ENCODE results near the gene CALHM5.

Gene CALHM5

GRCh38 chr6:116531675-116532570, 20.5 kb downstream of the CALHM5 start:
- Histone ChIP-seq H3K9me3 (ENCODE audit: insufficient read depth, low read depth, low read length) (no peaks in the 10 kb centered on the region), H2AFZ (ENCODE audit: low read length) (no peak overlapping the region), H3K36me3 (ENCODE audit: insufficient read depth, low read length) (no peaks in the 10 kb centered on the region), H3F3A (ENCODE audit: low read depth) (no peaks in the 10 kb centered on the region), H3K27me3 (ENCODE audit: insufficient read depth, low read length, poor library complexity, severe bottlenecking) (no peaks in the 10 kb centered on the region), H3K4me2 (ENCODE audit: low read depth, low read length, poor library complexity, severe bottlenecking) (no peak overlapping the region), H3K4me1 (ENCODE audit: insufficient read depth, low read length, poor library complexity, severe bottlenecking) (peaks cover 4% of the 10 kb centered on the region), H3K79me2 (ENCODE audit: insufficient read depth, low read length) (no peaks in the 10 kb centered on the region), H3K9me2 (replicated peaks; ENCODE audit: low read depth, low read length) (no peaks in the 10 kb centered on the region), H3K4me3 (ENCODE audit: low read length, poor library complexity, severe bottlenecking) (no peak overlapping the region), H4K20me1 (ENCODE audit: insufficient read depth, low read length, poor library complexity, severe bottlenecking) (no peaks in the 10 kb centered on the region), H3K9ac (ENCODE audit: low read depth, low read length, poor library complexity, severe bottlenecking) (no peak overlapping the region)
- TF ChIP-seq CTCF (conservative IDR thresholded peaks at IDR 0.05; ENCODE audit: low read length) (peak; percentile 85), EZH2phosphoT487 (IDR thresholded peaks at IDR 0.05; ENCODE audit: borderline replicate concordance) (no peak)

GRCh38 chr6:116533233-116533957, 22.0 kb downstream of the CALHM5 start:
- no peaks in the 10 kb centered on the region for H3K36me3 ChIP-seq (ENCODE audit: insufficient read depth, low read length)
- no peaks in the 10 kb centered on the region for H3K9me3 ChIP-seq (ENCODE audit: insufficient read depth, low read depth, low read length)
- 0 out of 2 replicates have a peak overlapping the region, but pooled peaks have one; percentile 13 for H2AFZ ChIP-seq (ENCODE audit: low read length)
- no peaks in the 10 kb centered on the region for H4K20me1 ChIP-seq (ENCODE audit: insufficient read depth, low read length, poor library complexity, severe bottlenecking)
- H3K9me2 ChIP-seq (replicated peaks; ENCODE audit: low read depth, low read length) = no peaks in the 10 kb centered on the region
- no peak overlapping the region for H3K4me3 ChIP-seq (ENCODE audit: low read length, poor library complexity, severe bottlenecking)
- H3K4me2 ChIP-seq (ENCODE audit: low read depth, low read length, poor library complexity, severe bottlenecking) = no peak overlapping the region
- no peaks in the 10 kb centered on the region for H3K27me3 ChIP-seq (ENCODE audit: insufficient read depth, low read length, poor library complexity, severe bottlenecking)
- no peak for TF ChIP-seq EZH2phosphoT487 (IDR thresholded peaks at IDR 0.05; ENCODE audit: borderline replicate concordance)
- H3F3A ChIP-seq (ENCODE audit: low read depth) = no peaks in the 10 kb centered on the region
- no peaks in the 10 kb centered on the region for H3K79me2 ChIP-seq (ENCODE audit: insufficient read depth, low read length)
- H3K9ac ChIP-seq (ENCODE audit: low read depth, low read length, poor library complexity, severe bottlenecking) = no peak overlapping the region
- H3K4me1 ChIP-seq (ENCODE audit: insufficient read depth, low read length, poor library complexity, severe bottlenecking) = peaks cover 4% of the 10 kb centered on the region

GRCh38 chr6:116535109-116535508, 23.7 kb downstream of the CALHM5 start:
- Histone ChIP-seq H3K4me2 (ENCODE audit: low read depth, low read length, poor library complexity, severe bottlenecking) (no peak overlapping the region), H3K9me2 (replicated peaks; ENCODE audit: low read depth, low read length) (no peaks in the 10 kb centered on the region), H3K36me3 (ENCODE audit: insufficient read depth, low read length) (no peaks in the 10 kb centered on the region), H3F3A (ENCODE audit: low read depth) (no peaks in the 10 kb centered on the region), H3K79me2 (ENCODE audit: insufficient read depth, low read length) (no peaks in the 10 kb centered on the region), H3K9me3 (ENCODE audit: insufficient read depth, low read depth, low read length) (no peaks in the 10 kb centered on the region), H3K4me3 (ENCODE audit: low read length, poor library complexity, severe bottlenecking) (no peak overlapping the region), H4K20me1 (ENCODE audit: insufficient read depth, low read length, poor library complexity, severe bottlenecking) (no peaks in the 10 kb centered on the region), H2AFZ (ENCODE audit: low read length) (no peak overlapping the region), H3K4me1 (ENCODE audit: insufficient read depth, low read length, poor library complexity, severe bottlenecking) (no peaks in the 10 kb centered on the region), H3K9ac (ENCODE audit: low read depth, low read length, poor library complexity, severe bottlenecking) (no peak overlapping the region), H3K27me3 (ENCODE audit: insufficient read depth, low read length, poor library complexity, severe bottlenecking) (no peaks in the 10 kb centered on the region)
- TF ChIP-seq CTCF (conservative IDR thresholded peaks at IDR 0.05; ENCODE audit: low read length) (no peak), EZH2phosphoT487 (IDR thresholded peaks at IDR 0.05; ENCODE audit: borderline replicate concordance) (no peak)
